Skin of body (tissue), 2 donors: Measurements from ENCODE around the gene PTPRK. TPM values are rescaled to one million over a fixed set of nuclear protein-coding genes. Genes with fewer than 3 reads are reported as not detected.
"Not testable (repeated sequence)": the region's sequence is repeated elsewhere in the genome, so short reads cannot be mapped to it uniquely, and the experiment has no call there.

ENCODE experiments used
- DNase-seq: peaks from one replicate; lab custom pipeline; 2025; lab: John Stamatoyannopoulos, UW
- total RNA-seq: library from RNA; depleted of rRNA; stranded (reverse); fragments of >200 nt; gene quantifications from one replicate; pipeline ENCODE4 v1.2.3, GENCODE V29; 2014

The PTPRK gene
- total RNA-seq, 1 donor from 2014 or later, result 56.9 TPM

DNA sequence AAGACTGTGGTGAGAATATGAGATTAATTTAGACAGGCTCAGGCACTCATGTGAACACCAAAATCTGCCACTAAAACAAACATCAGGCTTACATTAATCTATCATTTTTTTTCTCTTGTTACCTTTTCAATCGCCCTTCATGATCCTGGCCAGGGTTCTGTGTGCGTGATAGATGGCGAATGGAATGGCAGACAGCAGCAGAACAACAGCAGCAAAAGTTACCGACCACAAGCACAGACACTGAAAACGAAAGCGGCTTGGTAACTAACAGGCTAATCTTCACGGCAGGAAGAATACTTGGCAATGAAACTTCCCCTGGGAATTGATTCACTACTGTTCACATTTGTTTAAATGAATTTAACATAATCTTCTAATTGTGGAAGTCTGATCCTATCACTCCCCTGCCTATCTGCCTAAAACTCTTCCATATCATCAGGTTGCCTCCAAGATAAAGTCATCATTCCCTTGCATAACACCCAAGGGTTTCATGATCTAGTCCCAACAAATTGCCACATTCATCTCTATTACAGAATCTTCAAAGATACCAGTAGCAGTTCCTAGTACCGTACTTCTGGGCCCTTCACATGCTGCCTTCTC, 28.7 kb downstream of the PTPRK start:
- peak; percentile 25 for DNase-seq

DNA sequence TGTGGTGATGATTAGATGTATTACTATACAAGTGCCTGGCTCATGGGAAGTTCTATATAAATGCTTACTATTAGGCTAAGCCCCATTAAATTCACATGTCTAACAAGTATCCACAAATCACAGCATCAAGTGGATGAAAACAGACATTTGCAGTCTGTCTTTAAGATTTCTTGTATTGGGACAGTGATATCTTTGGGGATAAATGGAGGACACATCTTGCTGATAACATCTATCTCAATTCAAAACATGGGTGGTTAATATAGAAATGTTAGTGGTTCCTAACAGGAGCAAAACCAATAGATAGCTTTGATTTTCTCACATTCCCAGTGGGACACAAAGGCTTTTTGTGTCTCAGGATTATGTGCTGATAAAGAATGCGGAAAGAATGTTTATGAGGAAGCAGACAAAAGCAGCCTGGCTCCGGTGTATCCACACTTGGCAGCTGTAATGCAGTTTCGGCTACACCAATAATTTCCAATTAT, 29.3 kb downstream of the PTPRK start:
- no peak for DNase-seq

DNA sequence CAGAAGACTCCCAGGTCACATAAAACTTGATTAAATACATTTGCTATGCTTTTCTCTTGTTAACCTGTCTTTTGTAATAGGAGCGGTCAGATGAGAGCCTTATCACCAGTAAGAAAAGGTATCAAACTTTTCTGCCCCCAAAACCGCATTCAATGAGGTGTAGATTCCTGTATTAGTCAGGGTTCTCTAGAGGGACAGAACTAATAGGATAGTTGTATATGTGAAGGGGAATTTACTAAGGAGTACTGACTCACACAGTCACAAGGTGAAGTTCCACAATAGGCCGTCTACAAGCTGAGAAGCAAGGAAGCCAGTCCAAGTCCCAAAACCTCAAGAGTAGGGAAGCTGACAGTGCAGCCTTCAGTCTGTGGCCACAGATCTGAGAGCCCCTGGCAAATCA, 32.7 kb downstream of the PTPRK start:
- no peak for DNase-seq

DNA sequence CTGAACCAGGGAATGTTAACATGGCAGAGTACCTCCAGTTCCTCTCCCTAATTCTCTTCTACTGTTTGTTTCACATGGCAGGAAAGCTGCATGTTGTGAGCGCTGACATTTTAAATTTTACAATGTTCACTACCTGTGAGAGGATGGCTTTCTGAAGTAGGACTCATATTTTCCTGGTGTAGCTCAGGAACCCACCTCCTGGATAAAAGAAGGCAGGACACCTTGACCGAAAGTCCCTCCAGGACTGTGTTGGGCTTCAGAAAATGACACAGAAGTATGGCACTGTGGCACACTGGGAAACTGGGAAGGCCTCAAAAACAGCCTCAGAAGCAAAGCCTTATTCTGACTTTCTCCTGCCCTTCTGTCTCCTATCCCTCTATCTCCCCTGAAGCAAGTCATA, 33.3 kb downstream of the PTPRK start:
- DNase-seq, result no peak

DNA sequence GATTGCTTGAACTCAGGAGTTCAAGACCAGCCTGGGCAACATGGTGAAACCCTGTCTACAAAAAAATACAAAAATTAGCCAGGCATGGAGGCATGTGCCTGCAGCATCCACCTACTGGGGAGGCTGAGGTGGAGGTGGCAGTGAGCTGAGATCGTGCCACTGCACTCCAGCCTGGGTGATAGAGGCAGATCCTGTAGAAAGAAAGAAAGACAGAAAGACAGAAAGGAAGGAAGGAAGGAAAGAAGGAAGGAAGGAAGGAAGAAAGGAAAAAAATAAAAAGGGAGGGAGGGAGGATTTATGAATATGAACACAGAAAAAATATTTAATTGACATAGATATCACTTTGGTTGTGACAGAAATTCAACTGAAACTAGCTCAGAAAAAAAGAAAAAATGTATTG, 33.8 kb downstream of the PTPRK start:
- DNase-seq, result not testable (repeated sequence)

DNA sequence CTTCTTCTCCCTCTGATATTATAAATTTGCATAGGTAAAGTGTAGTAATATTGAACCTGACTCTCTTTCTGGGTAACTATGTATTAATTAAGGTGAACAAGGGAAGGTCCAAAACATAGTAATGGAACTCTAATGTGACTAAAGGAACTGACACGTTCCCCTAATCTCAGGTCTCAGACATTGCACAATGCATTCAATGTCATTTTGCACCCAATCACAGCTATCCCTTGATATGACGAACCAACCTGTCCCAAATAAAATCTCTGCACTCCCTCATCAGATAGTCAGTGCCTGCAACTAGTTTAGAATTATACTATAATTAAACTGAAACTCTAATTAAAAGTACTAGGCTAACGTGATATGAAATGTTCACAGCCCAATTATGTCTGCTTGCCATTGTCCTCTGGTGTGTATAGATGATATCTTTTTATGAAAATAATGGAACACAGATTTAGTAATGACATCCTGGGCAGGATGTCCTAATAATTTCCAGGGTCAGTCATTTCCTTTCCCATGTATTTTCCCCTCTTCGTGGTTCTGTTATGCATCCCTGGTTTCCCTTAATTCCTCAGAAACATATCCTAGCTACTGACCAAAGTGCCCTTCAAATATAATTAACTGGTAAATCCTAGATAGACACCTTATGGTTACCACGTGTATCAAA, 36.8 kb downstream of the PTPRK start:
- DNase-seq, result no peak

DNA sequence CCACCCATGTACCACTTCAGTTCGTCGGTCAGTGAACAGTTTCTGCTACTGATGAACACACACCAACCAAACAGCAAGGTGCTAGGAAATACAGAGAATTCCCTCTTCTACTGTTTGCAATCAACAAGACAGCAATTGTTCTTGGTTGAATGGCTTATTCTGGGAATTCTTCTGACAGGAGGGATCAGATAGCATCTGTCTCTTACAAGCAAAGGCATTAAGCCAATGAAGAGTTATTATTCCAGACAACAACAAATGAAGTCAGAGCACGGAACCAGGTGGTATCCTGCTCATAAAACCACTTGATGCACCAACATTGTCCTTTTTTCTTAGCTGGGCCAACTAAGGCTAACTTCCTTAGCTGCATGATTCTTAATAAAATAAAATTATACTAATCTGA, 37.8 kb downstream of the PTPRK start:
- no peak for DNase-seq

DNA sequence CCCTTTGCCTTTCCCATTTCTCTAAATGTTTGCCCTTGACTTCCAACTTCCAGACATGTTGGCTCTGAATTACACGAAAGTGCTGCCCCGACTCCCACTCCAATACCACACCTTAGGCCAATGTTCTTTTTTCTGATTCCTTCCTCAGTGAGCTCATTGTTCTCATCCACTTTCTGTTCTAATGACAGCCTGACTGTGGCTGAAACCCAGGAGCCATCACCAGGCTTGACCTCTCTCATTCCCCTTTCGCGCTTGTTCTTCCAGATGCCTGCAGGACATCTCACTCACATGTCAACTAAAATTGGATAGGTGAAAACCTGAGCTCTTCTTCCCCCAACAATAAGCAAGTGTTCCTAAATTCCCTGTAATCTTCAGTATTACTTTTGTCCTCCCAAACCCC, 40.4 kb downstream of the PTPRK start:
- DNase-seq, result no peak

DNA sequence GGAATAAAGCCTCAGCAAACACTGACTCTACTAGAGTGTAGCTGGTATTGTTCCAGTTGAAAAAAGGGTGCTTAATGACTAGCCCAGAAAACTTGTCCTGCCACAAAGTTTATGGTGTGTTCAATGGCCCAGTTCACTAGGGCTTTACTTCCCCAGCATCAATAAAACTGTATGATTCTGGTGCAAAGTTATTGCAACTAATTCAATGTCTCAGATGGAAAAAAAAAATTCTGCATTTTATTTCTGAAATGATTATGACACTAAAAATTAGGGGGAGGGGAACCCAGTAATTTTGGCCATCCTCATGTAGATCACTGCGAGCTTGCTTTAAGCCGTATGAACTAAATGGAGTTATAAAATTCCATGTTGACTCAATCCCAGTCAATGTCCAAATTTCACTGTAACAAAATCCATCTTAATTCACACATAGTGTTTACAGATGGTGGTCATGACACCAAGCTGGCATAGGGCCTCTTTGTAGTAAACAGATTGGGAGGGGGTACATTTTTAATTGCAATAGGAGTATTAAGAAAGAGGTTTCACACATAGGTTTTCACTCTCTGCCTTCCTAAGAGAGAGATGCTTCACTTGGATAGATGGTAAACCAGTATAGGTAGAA, 41.2 kb downstream of the PTPRK start:
- no peak for DNase-seq

DNA sequence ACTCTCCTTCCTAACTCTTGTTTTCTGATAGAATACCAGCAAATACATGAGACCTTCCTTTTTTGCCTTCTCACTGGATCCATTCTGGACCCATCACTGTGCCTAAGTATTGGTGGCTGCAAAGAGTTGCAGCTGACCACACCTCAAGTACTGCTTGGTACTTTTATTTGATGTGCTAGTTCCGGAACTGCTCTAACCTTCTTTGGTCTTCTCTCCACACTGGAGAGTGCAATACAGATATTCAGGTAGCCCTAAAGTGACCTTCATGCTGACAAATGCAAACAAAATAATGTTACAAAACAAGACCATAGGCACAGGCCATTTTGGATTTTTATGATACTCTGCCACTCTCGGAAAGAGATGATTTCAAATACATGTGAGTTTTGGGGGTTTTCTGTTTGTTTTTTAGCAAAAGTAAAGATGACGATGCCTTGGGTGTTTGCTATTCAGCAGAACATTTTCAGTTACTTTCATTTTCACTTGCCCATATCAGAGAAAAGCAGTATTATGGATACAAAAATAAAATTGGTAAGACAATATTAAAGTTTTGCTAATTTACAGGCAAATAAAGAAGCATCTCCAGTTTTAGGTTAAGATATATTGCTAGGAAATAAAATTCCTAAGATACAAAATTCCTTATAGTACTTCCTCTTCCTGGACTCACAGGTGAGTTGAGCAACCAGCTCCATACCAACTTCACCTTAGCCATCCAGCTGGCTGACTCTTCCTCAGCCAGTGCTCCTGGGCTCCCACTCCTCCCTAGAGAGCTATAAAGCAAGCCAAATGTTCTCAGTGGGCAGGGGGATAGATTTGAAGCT, 42.0 kb downstream of the PTPRK start:
- no peak for DNase-seq

DNA sequence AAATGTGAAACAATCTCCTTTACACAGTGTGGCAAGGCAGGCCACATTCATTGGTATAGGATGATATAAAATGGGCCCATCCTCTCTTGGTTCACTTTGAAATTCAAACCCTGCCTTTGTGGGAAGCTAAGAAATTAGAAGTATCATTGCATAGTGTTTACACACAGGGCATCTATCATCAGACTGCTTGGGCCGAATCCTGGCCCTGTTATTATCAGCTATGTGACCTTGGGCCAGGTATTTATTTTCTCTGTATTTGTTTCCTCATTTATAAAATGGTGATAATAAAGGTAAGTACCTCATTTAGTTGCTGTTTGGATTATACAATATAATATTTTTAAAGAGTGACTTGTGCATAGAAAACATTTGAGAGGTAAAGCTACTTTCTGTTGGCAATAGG, 45.5 kb downstream of the PTPRK start:
- DNase-seq, result no peak

DNA sequence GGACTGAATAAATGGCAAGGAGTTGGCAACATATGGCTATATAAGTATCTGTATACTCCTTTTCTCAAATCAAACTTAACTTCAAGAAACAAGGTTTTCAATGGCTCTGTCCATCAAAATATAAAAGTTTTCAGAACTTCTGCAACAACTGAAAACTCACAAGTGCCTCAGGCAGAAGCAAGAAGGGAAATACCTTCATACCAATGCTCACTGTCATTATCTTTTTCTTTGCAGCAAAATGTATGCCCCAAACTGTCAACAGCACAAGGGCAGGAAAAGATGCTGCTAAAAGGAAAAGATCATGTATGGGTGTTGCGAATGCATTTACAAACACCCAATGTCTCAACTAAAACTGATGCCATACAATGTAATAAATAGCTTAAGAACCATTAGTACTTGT, 45.9 kb downstream of the PTPRK start:
- no peak for DNase-seq

DNA sequence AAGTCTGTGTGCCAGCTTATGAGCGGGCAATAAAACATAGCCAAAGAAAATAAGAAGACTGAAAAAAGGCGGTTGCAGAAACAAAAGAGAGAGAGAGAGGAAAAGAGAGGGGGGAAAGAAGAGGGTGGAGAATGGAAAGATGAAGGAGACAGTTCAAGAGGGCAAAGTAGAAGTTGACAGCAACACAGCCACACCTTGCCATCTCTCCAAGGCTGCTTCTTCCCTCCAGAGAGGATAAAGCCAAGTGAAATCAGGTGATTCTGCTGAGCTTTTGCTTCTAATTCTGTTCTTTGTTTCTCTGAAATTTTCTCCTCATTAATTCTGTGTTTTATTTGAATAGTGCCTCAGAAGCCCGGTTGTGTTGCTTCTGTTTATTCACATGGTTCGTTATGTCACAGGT, 48.5 kb downstream of the PTPRK start:
- DNase-seq, result no peak

DNA sequence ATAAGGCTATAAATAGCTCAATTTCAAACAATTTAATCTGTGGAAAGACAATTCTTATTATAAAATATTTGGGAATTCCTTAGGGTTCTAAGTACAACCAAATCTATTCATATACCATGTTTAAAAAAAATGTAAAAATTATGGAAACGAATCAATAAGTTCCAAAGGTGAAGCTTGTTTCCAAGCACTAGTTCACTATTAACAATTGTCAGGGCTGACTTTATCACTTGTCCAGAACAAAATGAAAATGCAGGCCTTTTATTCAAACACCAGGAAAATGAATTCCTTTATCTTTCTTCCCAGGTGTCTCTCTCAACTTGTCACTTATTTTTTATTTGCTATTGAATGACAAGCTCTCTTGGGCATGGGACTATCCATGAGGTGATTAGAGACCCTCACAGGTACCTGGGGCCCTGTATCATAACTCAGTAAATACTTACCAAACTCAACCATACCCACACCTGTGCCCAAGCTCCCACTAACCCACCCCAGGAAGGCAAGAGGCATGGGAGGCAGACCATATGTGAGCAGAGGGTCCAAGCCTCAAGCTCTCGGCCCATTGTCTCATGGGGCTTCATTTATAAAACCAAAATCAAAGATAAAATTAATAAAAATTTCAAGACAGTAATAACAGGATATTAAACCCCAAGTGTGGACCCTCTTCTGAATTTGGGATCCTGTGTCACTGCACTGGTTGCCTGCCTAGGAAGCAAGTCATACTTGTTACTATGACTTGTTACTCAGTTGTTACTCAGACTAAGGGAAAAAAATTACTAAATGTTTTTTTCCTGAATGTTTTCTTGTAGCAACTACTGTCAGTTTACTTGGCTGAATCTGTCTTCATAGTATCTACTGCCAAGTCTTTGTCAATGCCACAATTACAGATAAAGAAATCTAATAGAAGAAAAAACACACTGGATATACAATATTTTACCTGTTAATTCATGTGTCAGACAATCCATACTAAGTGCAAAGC, 54.7 kb downstream of the PTPRK start:
- DNase-seq, result no peak

DNA sequence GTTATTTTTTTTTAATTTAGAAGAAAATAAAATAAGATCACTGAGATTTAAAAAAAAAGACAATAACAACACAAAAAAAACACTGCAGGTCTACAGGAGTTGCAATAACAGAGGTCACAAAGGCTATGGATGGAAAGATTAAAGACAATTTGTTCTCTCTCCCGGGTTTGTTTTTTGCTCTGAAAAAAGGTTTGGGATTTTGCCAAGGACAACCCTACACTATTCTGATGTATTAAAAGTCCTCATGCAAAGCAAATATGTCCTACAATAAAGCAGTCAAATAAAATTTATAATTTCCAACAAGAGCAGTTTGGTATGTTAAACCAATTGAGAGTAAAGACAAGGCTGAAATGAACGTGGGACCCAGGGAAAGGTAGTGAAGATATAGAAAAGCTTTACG, 55.6 kb downstream of the PTPRK start:
- DNase-seq, result no peak

DNA sequence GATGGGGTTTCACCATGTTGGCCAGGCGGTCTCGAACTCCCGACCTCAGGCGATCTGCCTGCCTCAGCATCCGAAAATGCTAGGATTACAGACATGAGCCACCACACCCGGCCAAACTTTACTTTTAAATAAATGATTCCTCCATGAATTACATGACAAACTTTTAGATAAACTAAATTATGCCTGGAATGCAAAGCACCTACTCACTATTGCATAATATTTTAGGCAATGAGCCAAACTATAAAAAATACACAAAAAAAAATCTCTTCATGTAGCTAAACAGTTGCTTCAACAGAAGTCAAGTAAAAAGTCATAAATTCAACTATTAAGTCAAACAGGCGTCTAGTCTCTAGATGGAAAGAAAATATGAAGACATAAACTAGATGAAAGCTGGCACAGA, 56.5 kb downstream of the PTPRK start:
- no peak for DNase-seq

DNA sequence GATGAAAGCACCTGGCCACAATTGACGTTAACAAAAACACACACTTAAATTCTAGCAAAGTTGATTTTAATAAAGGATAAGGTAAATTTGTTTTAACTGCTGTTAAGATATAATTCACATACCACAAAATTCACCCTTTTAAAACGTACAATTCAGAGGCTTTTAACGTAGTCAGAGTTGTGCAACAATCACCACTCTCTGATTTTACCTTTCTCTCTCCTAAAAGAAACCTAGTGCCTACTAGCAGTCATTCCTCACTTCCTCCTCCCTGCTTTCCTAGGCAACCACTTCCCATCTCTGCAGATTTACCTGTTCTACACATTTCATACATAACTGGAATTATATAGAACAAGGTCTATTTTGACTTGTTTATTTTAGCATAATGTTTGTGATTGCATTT, 58.9 kb downstream of the PTPRK start:
- DNase-seq, result no peak

DNA sequence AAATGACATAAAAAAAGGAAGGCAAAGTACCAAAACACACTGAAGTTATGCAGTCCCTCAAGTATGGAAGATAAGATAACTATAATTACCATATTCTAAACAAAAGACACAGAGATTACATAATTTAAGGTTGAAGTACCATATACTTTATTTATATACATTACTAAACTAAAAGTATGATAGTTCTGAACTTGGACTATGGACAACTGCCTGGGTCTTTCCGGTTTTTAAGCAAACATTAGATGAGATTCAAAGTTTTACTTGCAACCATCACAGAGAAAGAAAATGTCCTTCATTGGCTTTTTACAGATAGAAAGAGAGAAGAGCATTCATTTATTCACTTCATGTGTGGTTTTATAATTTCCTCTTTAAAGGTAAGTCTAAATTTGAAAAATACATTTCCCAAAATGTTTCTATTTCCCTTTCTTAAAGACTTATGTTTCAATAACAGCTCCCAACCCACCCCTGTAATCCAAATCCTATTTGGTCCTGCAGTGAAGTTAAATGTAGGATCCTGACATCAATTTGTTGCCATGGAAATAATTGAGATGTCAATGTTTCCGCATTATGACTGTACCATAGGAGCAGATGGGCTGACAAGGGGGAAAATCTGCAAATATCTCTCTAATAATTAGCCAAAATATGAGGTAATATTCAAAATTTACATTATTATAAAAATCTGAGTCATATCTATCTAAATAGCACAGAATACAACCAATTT, 63.7 kb downstream of the PTPRK start:
- no peak for DNase-seq

DNA sequence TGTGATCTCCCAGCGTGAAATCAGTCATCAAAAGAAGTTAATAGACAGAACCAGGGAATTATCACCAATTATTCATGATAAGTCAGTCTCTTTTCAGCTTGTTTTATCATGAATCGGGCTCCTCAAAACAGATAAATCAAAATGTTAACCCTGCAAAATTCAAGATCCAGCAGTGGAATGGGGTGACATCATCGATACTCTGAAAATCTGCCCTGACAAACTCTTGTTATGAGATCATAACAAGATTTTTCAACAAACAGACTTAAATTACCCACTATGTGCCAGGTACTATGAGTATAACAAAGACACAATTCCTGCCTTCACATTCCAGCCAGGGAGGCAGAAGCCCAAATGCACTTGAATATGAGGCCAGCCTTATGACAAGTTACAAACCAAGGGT, 64.4 kb downstream of the PTPRK start:
- DNase-seq, result no peak

DNA sequence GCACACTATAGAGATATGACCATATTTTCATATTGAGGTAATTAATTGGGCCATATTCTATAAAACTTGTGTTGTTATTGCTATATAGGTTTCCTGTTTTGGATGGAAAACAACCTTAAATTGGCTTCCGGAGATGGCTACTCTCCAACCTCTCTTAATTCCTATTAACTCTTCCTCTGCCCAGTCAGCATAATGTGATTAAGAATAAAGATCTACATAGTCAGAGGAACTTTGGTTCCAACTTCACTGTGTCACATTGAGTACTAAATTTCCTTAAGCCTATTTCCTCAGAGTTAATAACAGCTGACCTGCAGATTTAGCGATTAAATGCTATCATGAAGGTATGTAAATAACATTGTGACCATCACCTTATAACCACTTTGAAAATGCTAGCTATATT, 67.7 kb downstream of the PTPRK start:
- no peak for DNase-seq
